ENCODE measurements around the gene LCE4A.

Gene LCE4A

DNA sequence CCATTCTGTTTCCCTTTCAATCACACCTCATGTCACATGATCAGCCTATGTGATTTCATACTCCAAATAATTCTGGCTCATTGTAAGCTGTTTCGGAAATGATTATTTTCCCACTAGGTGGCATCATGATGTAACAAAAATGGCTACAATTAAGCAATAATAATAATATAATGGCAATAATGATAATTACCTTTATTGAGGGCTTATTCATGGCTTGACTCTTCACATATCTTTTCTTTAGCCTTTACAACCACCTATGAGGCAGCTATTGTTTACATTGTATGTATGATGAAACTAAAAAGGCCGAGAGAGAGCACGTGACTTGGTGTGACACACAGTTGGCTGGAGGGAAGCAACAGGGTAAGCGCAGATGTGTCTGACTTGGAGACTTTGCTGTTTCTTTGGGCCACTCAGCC is 37.3 kb downstream of the LCE4A start:
- DNase-seq (ENCODE audit: insufficient read length, low spot score) (no peak), FAIRE-seq (no peak)

DNA sequence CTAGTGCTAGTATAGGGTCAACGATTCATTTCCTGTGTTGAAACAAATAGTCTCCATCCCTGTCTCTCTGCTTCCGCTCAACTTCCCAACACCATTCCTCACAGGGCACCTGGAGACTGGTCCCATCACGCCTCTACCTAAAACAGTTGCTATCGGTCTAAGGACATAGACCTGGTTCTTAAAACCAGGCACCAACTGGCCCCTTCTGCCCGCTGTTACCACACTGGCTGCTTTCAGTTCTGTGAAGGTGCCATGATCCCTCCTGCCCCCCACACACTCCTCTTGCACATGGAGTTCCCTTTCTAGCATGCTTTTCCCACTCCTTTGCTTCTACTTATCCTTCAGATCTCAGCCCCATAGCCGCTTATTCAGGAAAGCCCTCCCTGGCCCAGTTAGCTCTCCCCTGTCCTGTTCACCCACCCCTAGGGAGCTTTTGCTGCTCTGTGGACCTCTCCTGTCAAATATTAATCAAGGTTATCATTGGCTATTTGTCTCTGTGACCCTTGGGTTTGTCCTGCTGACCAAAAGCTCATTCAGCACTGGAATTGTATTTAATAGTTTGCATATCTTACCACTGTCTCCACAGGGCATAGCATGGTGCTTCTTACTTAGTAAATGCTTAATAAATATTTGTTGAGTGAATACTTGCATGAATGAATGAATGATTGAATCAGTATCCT is 37.9 kb downstream of the LCE4A start:
- DNase-seq (ENCODE audit: insufficient read length, low spot score), result no peak
- no peak for FAIRE-seq

DNA sequence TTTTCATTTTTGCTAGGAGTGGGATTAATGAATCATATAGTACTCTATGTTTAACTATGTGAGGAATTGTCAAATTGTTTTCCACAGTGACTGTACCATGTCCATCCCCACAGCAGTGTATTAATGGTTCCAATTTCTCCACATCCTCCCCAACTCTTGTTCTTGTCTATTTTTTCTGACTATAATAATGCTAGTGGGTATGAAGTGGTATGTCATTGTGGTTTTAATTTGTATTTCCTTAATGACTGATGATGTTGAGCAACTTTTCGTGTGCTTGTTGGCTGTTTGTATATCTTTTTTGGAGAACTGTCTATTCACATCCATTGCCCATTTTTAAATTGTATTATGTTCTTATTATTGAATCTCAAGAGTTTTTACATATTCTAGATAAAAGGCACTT is 39.9 kb downstream of the LCE4A start:
- FAIRE-seq (no peak), DNase-seq (ENCODE audit: insufficient read length, low spot score) (no peak)

DNA sequence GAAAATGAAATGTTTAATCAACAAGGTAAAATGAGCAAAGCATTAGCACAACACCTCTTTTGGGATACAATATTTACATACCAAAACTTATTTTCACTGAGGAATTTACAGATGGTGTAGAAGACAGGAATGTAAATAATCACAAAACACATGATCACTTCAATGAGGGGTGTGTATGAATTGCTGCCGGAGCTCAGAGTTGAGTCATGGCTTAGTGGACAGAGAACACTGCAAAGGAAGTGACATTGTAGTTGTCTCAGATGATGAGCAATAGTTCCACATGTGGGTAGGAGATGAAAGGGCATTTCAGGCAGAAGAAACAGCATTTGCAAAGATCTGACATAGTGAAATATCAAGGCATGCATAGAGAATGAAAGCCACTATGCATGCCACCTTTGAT is 44.3 kb downstream of the LCE4A start:
- FAIRE-seq (no peak), DNase-seq (ENCODE audit: insufficient read length, low spot score) (no peak)

DNA sequence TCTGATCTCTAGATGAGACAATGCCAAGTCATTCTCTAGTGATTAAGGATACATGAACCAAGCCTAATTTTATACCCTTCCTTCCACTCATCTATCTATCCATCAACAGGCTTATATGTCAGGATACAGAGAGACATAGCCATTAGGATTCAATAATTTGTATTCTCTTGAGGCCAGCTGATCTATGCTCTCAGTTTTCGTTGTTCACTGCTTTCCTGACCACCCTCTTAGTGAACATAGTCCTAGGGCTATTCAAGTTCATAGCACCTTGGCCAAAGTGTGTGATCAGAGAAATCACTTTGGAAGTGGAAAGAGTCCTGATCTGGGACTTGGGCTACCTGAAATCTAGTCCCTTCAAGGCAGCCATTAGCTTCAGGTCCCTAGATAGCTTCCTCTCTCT is 45.6 kb downstream of the LCE4A start:
- DNase-seq (ENCODE audit: insufficient read length, low spot score) (no peak), FAIRE-seq (no peak)

DNA sequence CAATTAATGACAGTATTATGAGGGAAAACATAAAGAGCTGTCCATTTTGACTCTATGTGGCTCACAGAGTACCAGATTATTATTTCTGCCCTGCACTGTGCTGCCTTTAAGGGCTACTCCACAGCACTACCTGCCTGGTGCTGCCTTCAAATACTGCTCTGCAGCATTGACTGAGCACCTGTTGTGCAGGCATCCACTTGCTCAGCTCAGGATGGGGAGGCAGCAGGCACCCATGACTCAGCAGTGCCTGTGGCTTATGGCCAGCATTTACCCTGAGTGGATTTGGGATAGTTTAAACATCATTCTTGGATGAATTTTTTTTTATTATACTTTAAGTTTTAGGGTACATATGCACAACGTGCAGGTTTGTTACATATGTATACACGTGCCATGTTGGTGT is 48.9 kb downstream of the LCE4A start:
- DNase-seq (ENCODE audit: insufficient read length, low spot score), result no peak
- FAIRE-seq, result no peak

DNA sequence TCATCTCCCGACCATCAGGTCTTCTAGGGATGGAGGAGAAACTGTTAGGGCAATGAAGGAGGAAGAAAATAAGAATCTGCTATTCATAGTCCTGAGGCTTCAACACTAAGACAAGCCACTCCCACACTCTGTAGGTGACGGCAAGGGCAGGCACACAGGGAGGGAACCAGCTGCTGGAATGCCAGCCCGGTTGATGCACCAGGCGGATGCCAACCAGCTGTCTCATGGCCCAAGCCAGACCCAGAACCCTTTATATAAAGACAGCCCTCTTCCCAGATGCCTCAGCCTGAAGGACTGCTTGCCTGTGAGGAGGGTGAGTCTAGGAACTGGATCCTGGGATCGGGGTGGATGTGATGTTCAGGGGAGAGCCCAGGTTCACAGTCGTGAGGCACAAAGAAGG is 49.8 kb downstream of the LCE4A start, which contains the start of gene KPRP:
Gene KPRP, plus strand, starts transcription at position 279 of the 400 bp plus-strand sequence. CDS start 1,564 bp downstream, outside the sequence.
- FAIRE-seq (no peak), DNase-seq (ENCODE audit: insufficient read length, low spot score) (no peak)

DNA sequence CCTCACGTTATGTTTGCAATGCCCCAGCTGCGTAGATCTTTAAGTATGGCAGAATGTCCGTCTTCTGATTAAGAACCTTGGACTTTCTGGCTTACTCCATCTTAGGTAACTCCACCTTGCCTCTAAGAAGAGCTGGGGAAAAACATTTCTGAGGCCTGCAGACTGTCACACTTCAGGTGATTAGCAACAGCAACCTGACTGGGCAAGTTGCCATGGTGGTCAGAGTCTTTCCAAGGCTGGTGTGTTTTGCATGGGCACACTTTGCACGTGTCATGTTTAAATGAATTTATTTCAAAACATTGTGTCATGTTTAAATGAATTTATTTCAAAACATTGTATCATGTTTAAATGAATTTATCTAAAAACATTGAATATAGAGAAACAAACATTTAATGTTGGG is 50.7 kb downstream of the LCE4A start:
- DNase-seq (ENCODE audit: insufficient read length, low spot score), result no peak
- no peak for FAIRE-seq
